ENCODE results near the gene BRAF.
"Not testable (repeated sequence)": the region's sequence is repeated elsewhere in the genome, so short reads cannot be mapped to it uniquely, and the experiment has no call there.

BRAF gene

DNA sequence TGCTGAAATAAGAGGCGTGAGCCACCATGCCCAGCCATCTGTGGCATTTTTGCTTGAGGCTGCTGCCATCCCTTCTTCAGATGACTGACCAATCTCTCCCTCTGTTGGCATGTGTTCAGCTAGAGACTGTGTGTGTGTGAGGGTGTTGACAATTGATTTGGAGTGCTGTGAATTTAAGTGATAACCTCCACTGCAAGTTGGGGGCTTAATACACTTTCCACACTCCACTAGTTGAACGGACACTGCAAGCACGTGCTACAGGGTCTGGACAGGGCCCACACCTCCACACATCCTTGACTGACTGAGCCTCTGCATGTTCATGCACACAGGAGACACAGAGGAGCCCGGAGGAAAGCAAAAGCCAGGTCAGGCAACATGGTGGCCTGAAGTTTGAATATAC is 51.3 kb downstream of the BRAF start:
- no peak for DNase-seq

DNA sequence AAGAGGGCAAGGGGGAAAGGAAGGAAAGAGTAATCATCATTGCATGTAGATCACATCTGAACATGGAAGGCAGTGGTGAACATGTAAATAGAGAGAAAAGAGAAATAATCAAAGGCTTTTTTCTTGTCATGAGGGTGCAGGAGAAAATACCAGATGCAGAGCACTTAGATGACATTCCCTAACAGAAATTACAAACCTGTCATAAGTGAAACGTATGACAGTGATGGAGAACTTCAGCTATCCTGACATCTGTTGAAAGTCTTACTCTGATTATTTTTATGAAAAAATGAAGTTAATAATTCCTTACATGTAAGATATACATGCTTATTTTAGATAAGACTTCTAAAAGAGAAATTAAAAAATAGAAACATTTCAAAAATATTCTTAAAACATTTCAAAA is 54.7 kb downstream of the BRAF start:
- DNase-seq = no peak

DNA sequence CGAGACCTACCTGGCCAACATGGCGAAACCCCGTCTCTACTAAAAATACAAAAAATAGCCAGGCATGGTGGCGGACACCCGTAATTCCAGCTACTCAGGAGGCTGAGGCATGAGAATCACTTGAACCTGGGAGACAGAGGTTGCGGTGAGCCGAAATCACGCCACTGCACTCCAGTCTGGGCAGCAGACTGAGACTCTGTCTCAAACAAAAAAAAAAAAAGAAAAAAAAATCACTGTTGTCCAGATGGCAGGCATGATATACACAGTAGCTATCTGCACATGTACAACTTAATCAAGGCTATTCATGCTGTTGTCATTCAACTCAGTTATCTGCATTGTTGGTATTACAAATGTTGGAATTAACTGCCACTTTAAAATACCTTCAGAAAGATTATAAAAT is 55.3 kb downstream of the BRAF start:
- DNase-seq = no peak

DNA sequence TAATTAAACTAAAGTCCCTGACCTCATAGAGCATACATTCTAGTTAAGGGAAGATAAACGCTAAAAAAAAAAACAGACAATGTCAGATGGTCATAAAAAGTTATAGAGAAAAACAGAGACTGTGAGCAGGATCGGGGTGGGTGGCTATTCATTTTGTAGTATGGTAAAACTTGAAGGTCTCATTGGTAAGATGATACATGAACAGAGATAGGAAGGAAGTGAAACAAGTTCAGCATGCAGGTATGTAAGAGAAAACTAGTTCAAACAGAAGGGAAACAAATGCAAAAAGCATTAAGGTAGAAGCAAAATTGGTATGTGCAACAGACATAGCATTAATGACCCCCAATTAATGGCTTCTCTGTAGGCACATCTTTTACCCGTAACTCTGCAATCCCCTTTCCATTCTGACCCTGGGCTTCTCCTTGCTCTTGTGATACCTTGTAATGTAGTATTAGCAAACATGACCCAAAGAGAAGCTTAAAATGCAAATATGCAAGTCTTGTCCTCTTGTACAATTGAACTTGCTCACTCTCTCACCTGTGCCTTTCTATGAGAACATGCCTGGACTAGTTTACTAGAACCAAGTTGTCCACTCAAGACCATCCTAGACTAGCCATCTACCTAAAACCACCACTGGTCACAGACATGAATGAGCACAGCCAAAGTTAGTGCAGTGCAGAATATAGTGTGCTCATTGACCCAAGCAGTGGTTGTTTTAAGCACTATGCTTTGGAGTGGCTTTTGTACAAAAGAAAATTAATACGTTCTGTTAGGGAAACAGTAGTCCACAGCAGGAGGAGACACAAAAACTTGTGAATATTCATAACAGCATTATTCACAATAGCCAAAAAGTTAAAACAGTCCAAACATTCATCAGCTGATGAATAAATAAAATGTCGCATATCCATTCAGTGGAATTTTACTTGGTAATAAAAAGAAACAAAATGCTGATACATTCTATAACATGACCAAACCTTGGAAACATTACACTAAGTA is 57.0 kb downstream of the BRAF start:
- no peak for DNase-seq

DNA sequence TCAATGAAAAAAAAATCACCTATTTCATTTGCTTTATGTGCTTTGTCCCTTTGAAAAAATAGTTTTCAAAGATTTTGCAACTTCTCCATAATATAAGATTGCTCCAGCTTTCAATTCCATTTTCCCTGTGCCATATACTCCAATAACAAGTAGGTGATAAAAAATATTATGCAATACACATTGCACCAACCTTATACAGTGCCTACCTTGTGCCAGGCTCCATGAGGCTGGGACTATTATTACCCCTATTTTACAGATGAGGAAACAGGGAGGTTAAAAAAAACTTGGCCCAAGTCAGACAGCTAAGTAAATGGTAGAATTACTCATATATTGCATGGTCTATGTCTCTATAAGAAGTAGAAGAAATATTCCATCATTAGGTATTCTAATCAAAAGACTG is 57.8 kb downstream of the BRAF start:
- DNase-seq = no peak

DNA sequence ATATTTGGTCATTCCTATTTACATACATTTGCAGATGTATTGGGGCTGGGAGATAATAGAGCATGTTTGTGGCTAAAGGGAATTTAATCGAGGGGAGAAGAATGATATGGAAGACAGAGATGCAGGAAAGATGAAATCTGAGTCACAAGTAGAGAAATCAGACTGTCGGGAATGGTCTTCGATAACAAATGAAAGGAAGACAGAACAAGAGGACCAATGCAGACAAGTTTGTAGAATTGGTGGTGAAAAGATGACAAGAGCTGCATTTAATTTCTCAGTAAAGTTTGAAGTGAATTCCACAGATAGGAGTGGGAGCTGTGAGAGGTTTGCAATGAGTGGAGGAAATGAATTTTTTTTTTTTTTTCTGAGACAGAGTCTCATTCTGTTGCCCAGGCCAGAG is 60.0 kb downstream of the BRAF start:
- DNase-seq = no peak

DNA sequence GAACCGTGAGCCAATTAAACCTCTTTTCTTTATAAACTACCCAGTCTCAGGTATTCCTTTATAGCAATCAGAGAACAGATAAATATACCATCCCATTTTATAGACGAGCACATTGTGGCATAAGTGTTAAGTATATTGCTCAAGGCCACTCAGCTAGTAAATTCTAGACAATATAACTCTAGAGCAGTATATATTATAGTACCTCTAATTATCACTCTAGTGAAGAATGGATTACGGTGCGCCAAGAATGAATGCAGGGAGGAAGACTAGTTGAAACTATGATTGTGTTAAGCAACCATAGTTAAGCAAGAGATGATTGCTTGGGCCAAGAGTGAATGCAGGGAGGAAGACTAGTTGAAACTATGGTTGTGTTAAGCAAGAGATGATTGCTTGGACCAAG is 60.9 kb downstream of the BRAF start:
- DNase-seq = no peak

DNA sequence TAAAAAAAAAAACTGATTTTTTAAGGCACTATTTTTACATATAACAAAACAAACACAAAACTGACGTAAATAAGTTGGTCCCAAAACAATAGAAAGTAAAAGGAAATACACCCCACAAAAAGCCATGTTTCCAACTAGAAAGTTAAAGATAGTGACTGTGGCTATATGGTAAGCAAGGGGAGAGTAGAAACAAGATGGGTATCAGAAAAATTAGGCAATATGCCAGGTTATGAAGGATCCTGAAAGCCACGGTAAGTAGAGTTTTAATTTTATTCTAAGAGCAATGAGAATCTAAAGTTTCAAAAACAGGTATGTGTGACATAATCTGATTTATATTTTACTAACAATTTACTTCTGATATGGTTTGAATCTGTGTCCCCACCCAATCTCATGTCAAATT is 61.5 kb downstream of the BRAF start:
- DNase-seq = no peak

DNA sequence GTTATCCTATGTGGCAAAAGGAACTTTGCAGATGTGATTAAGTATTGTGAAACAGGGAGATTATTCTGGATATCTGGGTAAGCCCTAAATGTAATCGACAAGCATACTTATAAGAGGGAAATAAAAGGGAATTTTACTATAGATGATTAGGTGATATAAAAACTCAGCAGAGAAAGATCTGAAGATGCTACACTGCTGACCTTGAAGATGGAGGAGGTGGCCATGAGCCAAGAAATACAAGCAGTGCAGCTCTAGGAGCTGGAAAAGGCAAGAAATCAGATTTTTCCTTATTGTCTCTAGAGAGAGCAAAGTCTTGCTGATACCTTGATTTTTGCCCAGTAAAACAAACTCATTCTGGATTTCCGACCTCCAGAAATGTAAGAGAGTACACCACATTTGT is 67.7 kb downstream of the BRAF start:
- no peak for DNase-seq

DNA sequence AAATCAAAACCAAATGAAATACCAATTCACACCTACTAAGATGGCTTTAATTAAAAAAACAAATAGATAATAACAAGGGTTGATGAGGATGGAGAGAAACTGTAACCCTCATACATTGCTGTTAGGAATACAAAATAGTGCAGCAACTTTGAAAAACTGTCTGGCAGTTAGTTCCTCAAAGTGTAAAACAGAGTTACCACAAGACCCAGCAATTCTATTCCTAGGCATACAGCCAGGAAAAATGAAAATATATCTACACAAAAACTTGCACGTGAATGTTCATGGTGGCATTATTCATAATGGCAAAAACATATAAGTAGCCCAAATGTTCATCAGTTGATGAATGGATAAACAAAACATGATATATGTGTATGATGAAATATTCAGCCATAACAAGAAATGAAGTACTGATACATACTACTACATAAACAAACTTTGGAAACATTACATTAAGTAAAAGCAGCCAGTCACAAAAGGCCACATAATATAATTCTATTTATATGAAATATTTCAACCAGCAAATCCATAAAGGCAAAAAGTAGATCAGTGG is 83.5 kb downstream of the BRAF start:
- DNase-seq = no peak

DNA sequence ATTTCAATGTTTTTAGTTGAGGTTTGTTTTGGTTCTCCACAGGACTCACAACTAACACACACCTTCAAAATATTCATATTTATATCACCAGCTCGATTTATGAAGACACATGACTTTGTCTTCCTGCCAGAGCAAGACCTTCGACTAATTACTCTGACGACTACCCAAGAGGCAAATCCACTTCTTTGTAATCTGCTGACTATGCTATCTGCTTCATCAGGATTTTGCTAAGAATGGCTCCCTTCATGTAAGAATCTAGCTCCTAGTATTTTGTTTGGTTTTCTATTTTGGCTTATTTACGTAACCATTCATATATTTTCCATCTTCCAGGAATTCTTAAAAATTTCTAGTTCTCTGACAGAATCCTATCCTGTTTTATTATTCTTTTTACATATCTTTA is 93.0 kb downstream of the BRAF start:
- no peak for DNase-seq

DNA sequence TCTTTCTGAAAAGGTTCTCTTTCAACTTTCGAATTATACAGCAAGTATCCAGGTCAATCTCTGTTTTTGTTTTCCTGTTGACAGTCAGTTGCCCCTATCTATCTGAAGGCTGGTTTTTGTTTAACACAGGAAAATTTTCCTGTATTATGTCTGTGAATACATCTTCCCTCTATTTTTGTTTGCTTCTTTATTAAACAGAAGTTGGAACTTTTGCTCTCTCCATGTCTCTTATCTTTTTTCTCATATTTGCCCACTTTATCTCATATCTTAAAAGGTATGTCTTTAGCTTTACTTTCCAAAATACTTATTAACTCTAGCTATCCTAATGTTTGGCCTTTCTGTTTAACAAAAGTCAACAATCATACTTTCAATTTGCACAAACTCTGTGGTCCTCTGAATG is 95.0 kb downstream of the BRAF start:
- DNase-seq = no peak

DNA sequence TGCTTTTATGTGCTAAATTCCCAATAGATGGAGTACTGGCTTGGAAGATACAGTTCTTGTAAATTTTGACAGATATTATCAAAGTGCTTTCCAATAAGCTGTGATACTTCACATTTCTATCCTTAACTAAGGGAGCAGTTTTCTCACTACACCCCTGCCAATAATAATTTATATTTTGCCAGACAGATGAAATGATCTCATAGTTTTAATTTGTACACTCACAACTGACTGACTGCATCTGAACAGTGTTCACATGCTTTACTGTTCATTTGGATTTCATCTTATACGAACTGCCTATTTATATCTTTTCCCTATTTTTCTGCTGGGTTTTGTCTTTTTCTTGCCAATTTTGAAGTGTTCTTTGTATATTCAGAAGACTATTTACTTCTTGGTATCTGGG is 96.0 kb downstream of the BRAF start:
- no peak for DNase-seq

DNA sequence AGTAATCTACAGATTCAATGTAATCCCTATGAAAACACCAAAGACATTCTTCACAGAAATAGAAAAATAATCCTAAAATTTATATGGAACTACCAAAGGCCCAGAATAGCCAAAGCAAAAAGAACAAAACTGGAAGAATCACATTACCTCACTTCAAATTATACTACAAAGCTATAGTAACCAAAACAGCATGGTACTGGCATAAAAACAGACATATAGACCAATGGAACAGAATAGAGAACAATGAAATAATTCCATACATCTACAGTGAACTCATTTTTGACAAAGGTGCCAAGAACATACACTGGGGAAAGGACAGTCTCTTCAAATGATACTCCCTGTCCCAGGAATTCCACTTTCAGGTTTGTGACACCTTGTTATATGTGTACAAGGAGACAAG is 107.3 kb downstream of the BRAF start:
- not testable (repeated sequence) for DNase-seq

DNA sequence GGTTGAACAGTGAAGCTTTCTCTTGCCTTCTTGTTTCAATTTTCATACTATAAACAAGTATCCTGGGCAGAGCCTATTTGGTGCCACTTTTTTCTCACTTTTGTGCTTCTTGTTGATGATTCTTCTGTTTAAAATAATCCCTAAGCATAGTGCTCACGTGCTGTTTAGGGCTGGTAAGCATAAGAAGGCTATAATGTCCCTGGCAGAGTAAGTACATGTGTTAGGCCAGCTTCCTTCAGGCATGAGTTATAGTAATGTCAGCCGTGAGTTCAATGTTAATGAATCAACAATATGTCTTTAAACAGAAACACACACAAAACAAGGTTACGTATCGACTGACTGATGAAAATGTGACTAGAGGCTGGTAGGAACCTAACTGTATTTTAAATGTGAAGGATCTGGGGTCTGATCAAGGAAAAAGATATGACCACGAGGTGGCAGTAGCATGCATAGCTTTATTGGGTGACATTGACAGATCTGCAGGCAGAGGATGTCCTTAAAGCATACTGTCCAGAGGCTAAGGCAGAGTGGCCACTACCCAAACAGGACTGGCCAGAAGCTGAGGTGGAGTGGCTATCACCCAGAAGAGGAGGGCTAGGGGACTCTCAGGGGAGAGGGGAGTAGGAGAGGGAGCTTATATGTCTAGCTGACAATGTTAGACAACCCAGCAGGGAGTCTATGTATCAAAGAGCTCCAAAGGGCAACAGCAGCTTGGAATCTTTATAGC is 113.7 kb downstream of the BRAF start:
- DNase-seq = peak; percentile 92

DNA sequence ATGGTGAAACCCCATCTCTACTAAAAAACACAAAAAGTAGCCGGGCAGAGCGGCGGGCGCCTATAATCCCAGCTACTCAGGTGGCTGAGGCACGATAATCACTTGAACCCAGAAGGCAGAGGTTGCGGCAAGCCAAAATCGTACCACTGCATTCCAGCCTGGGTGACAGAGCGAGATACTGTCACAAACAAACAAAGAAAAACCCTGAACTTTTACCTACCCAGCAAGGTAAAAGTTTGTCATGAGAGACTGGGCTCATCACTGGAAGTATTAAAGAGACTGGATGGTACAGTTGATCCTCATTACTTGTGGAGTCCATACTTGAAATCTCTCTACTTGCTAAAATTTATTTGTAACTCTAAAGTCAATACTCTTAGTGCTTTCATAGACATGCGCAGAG is 114.3 kb downstream of the BRAF start:
- no peak for DNase-seq

DNA sequence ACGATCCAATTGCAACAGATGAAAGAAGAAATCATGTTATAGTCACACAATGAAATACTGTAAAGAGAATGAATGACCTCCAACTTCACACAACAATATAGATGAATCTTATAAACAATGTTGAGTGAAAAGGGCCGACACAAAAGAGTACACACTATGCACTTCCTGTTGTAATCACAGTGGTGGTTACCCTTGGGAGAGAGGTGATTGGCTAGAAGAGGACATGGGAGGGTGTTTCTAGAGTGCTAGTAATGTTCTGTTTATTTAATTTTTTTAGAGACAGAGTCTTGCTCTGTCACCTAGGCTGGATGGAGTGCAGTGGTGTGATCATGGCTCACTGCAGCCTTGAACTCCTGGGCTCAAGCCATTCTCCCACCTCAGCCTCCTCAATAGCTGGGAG is 145.8 kb downstream of the BRAF start:
- DNase-seq = no peak

DNA sequence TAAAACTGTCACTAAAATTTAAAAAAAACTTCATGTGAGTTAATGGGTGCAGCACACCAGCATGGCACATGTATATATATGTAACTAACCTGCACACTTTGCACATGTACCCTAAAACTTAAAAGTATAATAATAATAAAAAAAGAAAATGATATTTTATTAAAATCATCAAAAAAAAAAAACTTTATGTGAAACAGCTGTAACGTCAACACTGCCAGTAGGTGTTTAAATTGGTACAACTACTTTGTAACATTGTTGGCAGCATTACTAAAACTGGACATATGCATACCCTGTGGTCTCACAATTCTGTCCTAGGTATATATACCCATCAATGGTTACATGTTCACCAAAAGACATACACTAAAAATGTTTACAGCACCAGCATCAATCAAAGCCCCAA is 146.2 kb downstream of the BRAF start:
- DNase-seq = no peak

DNA sequence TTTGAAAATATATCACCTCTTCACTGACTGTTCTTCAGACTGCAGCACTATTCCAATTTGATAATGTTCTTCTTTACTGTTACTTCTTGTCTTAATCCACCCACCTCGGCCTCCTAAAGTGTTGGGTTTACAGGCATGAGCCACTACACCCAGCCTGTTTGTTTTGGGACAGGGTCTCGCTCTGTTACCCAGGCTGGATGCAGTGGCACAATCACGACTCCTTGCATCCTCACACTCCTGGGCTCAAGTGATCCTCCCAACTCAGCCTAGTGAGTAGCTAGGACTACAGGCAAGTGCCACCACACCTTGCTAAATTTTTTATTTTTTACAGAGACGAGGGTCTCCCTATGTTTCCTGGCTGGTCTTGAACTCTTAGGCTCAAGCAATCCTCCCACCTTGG is 150.4 kb downstream of the BRAF start:
- DNase-seq = no peak

DNA sequence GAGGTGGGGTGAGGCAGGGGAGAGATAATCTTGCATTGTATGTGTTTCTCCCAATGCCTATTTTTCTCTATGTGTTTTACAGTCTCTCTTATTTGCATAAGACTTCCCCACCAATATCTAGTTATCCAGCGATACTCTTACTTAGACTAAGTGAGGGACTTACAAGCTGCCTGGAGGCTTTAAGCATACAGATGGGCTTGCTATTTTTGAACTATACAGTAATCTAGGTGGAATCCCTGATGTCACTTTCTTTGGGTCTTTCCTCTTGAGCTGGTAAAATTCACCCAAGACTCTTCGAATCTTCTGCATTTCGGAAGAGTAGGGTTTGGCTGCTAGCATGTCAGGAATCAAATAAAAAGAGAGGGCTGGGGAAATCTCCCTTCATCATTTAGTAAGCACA is 151.6 kb downstream of the BRAF start:
- DNase-seq = no peak

DNA sequence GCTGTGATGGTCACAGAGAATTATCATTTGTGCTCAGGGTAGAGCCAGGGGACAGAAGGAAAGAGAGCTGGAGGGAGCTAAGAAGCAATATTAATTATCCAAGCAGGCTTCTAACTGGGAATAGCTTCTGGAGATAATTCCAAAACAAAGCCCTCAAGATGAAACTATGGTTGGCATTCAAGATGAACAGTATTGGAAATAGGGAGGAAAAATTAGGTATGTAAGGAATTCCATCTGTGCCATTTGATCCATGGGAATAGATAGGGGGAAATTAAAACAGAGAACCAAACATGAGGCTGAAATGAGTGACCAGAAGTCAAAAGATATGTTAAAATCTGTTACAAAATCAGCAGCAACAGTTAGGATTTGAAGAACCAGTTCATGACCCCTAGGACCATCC is 152.9 kb downstream of the BRAF start:
- DNase-seq = no peak

DNA sequence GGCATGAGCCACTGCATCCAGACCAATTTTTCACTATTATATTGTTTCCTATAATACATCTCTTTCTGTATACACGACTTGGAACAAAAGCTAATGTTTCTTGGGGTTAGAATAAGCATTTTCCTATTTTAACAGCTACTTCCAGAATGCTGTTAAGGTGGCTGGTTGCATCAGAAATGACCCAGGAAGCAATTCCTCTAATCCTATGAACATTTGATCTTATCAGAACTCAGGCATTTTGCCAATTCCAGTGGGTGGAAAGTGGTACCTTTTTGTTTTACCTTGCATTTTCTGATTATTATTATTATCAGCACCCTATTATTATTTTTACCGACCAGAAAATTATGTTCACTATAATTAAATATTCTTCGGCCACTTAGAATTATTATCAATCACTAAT is 154.9 kb downstream of the BRAF start:
- no peak for DNase-seq

DNA sequence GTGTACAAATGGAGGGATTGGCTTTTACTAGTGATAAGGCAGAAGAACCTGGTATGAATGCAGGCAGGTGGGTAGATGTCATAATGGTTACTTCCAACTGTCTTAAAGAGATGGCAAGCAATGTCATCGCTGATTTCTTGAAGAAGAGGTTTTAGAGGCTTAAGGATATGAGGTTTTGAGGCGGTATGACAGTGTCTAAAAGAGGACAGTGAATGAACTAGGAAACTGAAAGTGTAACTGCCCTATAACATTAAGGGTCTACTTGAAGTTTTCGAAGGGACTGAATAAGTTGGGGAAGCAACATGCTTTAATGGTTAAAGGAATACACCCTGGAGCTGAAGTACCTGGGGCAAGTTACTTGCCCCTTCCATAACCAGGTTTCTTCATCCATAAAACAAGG is 157.3 kb downstream of the BRAF start:
- no peak for DNase-seq

DNA sequence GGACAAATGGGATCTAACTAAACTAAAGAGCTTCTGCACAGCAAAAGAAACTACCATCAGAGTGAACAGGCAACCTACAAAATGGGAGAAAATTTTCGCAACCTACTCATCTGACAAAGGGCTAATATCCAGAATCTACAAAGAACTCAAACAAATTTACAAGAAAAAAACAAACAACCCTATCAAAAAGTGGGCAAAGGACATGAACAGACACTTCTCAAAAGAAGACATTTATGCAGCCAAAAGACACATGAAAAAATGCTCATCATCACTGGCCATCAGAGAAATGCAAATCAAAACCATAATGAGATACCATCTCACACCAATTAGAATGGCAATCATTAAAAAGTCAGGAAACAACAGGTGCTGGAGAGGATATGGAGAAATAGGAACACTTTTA is 159.3 kb downstream of the BRAF start:
- not testable (repeated sequence) for DNase-seq

All from eye (tissue), 1 donor.